GM12891 (cell line): ENCODE data around the gene PCDHGA11.
"Not testable (repeated sequence)": the region's sequence is repeated elsewhere in the genome, so short reads cannot be mapped to it uniquely, and the experiment has no call there.

Source experiments
- DNase-seq: peaks from one replicate; pipeline ENCODE4 v3.0.0; 2011; ENCODE audit warnings: low spot score; ENCODE audit not compliant: insufficient read length
- FAIRE-seq: peaks from 2 replicates; lab custom pipeline; 2011; peaks lifted over from hg19 to GRCh38; lab: Jason Lieb, UNC
- PAX5 ChIP-seq: IDR thresholded peaks from 2 replicates; pipeline ENCODE4 v1.6.1; 2011; ENCODE audit warnings: low read length, moderate library complexity, mild to moderate bottlenecking; ENCODE audit not compliant: insufficient read depth, severe bottlenecking
- POLR2A ChIP-seq: IDR thresholded peaks from 2 replicates; pipeline ENCODE4 v1.6.1; 2011; ENCODE audit warnings: low read depth, low read length, control low read depth
- POLR2AphosphoS5 ChIP-seq: IDR thresholded peaks from 2 replicates; pipeline ENCODE4 v1.6.1; 2011; ENCODE audit warnings: low read depth, low read length, control low read depth
- POU2F2 ChIP-seq: IDR thresholded peaks from 2 replicates; pipeline ENCODE4 v1.6.1; 2011; ENCODE audit warnings: low read depth, mild to moderate bottlenecking, control low read depth, low read length, moderate library complexity
- SPI1 ChIP-seq: IDR thresholded peaks from 2 replicates; pipeline ENCODE4 v1.6.1; 2011; ENCODE audit warnings: low read depth, low read length, control low read depth
- TAF1 ChIP-seq: IDR thresholded peaks from 2 replicates; pipeline ENCODE4 v1.6.1; 2011; ENCODE audit warnings: low read depth, low read length, control low read depth

Gene PCDHGA11

GRCh38 chr5:141399555-141400258 lies 21.1 kb upstream of the PCDHGA11 start:
- no peak for FAIRE-seq
- no peak for TF ChIP-seq POLR2A
- no peak for TF ChIP-seq SPI1
- DNase-seq: no peak

- no peak for DNase-seq
- no peak for TF ChIP-seq POLR2AphosphoS5
- no peak for TF ChIP-seq POU2F2
- no peak for TF ChIP-seq SPI1
- no peak for TF ChIP-seq TAF1
- no peak for TF ChIP-seq POLR2A
- no peak for TF ChIP-seq PAX5
- no peak for FAIRE-seq
Measured at GRCh38 chr5:141402553-141403243, 18.2 kb upstream of the PCDHGA11 start, which contains the start of gene PCDHGA9. PCDHGA9 (plus strand) TSS chr5:141402778; CDS start chr5:141402953, 175 bp downstream.

GRCh38 chr5:141403387-141403786 lies 17.5 kb upstream of the PCDHGA11 start:
- no peak for FAIRE-seq
- no peak for TF ChIP-seq SPI1
- TF ChIP-seq POLR2AphosphoS5: no peak
- no peak for DNase-seq

GRCh38 chr5:141407790-141408505 lies 12.9 kb upstream of the PCDHGA11 start, which contains the start of gene PCDHGB6:
PCDHGB6 (plus strand) TSS chr5:141408021; CDS start chr5:141408203, 182 bp downstream.
- not testable (repeated sequence) for FAIRE-seq, DNase-seq

- FAIRE-seq: no peak
- TF ChIP-seq SPI1: no peak
- no peak for TF ChIP-seq POLR2AphosphoS5
- no peak for TF ChIP-seq POLR2A
- TF ChIP-seq POU2F2: no peak
- no peak for TF ChIP-seq TAF1
- TF ChIP-seq PAX5: no peak
- no peak for DNase-seq
Measured at GRCh38 chr5:141409598-141410306, 11.1 kb upstream of the PCDHGA11 start.

GRCh38 chr5:141411575-141411974 lies 9.3 kb upstream of the PCDHGA11 start:
- DNase-seq (no peak), FAIRE-seq (no peak)
- no peak for TF ChIP-seq TAF1
- TF ChIP-seq POU2F2: no peak
- no peak for TF ChIP-seq SPI1
- TF ChIP-seq POLR2AphosphoS5: no peak
- TF ChIP-seq POLR2A: no peak
- TF ChIP-seq PAX5: no peak

GRCh38 chr5:141412854-141413539 lies 7.9 kb upstream of the PCDHGA11 start, which contains the start of gene PCDHGA10:
PCDHGA10 (plus strand) TSS chr5:141412987; CDS start chr5:141413176, 189 bp downstream.
- DNase-seq (peak; percentile 70), FAIRE-seq (peak; percentile 61)
- no peak for TF ChIP-seq TAF1
- no peak for TF ChIP-seq POU2F2
- no peak for TF ChIP-seq SPI1
- no peak for TF ChIP-seq PAX5
- no peak for TF ChIP-seq POLR2AphosphoS5
- no peak for TF ChIP-seq POLR2A

GRCh38 chr5:141413540-141414069 lies 7.2 kb upstream of the PCDHGA11 start:
- FAIRE-seq (peak; percentile 40), DNase-seq (no peak)
- no peak for TF ChIP-seq POLR2AphosphoS5
- TF ChIP-seq PAX5: no peak
- no peak for TF ChIP-seq SPI1
- no peak for TF ChIP-seq POLR2A
- TF ChIP-seq POU2F2: no peak

- not testable (repeated sequence) for DNase-seq, FAIRE-seq
Measured at GRCh38 chr5:141414548-141415274, 6.1 kb upstream of the PCDHGA11 start.

- not testable (repeated sequence) for DNase-seq, FAIRE-seq
Measured at GRCh38 chr5:141415275-141415618, 5.6 kb upstream of the PCDHGA11 start.

- peak; percentile 58 for FAIRE-seq
Measured at GRCh38 chr5:141417494-141418172, 3.2 kb upstream of the PCDHGA11 start, which contains the start of gene PCDHGB7. PCDHGB7 (plus strand) TSS chr5:141417677; CDS start chr5:141417860, 183 bp downstream.

More at GRCh38 chr5:141417494-141418172, 3.2 kb upstream of the PCDHGA11 start, which contains the start of gene PCDHGB7:
- DNase-seq: peak; percentile 59
